ENCODE results near the gene SSBP3. TPM values are rescaled to one million over a fixed set of nuclear protein-coding genes. Genes with fewer than 3 reads are reported as not detected.
A peak's percentile ranks its signal among the peaks of the same experiment; 100 is the strongest.

Gene SSBP3
- total RNA-seq, 3 donors from 2014 or later: 21.3 to 28.0 (median 25.6) TPM

DNA sequence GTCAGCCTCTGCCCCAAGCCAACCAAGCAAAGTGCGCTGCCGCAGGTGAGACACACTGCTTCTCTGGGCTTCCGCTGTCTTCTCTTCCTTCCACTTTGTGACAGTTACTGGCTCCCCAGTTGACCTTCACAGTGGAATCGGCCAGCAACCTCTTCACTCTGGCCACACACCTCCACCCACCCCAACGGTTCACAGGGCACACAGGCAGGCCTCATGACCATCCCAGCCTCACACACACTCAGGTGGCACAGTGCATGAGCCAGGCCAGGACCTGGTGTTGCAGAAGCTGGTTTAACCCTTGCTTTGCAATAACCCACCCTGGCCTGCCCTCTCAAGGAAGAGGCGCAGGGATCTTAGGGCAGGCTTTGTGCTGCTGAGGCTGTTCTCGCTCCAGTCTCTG is 69.2 kb downstream of the SSBP3 start:
- DNase-seq (ENCODE audit: low spot score in 2 of 2): no peak
- intact Hi-C loops (cut with DNase I; ENCODE audit: low total_unique reads): no loop called here

DNA sequence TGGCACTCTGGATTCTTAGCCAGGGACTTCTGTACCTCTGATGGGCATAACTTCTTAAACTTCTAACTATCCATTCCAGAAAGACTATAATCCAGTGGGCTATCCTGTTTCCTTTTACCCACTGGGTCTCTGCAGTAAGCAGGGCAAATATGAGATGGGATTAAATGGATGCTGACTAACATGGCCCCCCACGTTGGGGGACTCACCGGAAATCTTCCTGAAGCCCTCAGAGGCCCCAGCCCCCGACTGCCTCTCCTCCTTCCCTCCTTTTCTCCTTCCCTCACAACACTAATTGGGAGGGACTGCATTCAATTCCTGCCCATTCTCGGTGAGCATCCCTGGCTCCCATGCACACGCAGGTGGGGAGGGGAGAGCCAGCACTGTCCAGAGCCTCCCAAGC is 70.1 kb downstream of the SSBP3 start:
- peak overlapping the region; percentile 73 to 79 for H3K27ac ChIP-seq
- no peak for DNase-seq (ENCODE audit: low spot score in 2 of 2)
- intact Hi-C loops (cut with DNase I; ENCODE audit: low total_unique reads): no loop called here
- no peaks in the 10 kb centered on the region for H3K27me3 ChIP-seq
- H3K4me1 ChIP-seq: peaks cover 0 to 13% of the 10 kb centered on the region in 2 donors
- H3K36me3 ChIP-seq: no peaks in the 10 kb centered on the region
- TF ChIP-seq POLR2A (IDR thresholded peaks at IDR 0.05): no peak
- TF ChIP-seq POLR2AphosphoS5 (IDR thresholded peaks at IDR 0.05): no peak
- TF ChIP-seq, protein P1, sequence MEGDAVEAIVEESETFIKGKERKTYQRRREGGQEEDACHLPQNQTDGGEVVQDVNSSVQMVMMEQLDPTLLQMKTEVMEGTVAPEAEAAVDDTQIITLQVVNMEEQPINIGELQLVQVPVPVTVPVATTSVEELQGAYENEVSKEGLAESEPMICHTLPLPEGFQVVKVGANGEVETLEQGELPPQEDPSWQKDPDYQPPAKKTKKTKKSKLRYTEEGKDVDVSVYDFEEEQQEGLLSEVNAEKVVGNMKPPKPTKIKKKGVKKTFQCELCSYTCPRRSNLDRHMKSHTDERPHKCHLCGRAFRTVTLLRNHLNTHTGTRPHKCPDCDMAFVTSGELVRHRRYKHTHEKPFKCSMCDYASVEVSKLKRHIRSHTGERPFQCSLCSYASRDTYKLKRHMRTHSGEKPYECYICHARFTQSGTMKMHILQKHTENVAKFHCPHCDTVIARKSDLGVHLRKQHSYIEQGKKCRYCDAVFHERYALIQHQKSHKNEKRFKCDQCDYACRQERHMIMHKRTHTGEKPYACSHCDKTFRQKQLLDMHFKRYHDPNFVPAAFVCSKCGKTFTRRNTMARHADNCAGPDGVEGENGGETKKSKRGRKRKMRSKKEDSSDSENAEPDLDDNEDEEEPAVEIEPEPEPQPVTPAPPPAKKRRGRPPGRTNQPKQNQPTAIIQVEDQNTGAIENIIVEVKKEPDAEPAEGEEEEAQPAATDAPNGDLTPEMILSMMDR (IDR thresholded peaks at IDR 0.05): no peak
- no peak overlapping the region for H3K4me3 ChIP-seq
- no peaks in the 10 kb centered on the region for H3K9me3 ChIP-seq

More for the DNA sequence above, 69.2 kb downstream of the SSBP3 start:
- H3K9me3 ChIP-seq: no peaks in the 10 kb centered on the region
- no peaks in the 10 kb centered on the region for H3K36me3 ChIP-seq
- H3K27ac ChIP-seq: no peak overlapping the region
- H3K27me3 ChIP-seq: no peaks in the 10 kb centered on the region
- H3K4me1 ChIP-seq: peaks cover 0 to 4% of the 10 kb centered on the region in 2 donors
- no peak overlapping the region for H3K4me3 ChIP-seq
- no peak for TF ChIP-seq POLR2A (IDR thresholded peaks at IDR 0.05)
- TF ChIP-seq, protein P1 (IDR thresholded peaks at IDR 0.05): no peak

DNA sequence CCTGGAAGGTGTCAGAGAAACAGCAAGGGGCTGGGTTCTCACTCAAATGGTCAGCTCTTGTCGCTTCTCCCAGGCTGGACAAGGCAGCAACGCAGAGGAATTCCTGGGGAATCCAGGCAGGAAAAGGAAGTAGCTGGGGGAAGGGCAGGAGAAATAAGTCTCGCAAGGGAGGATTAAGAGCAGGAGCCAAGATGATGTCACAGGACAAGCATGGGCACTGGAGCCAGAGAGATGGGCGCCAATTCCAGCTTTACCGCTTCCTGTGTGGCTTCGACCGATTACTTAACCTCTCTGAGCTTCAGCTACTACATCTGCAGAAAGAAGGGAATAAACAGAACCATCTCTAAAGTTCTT is 70.5 kb downstream of the SSBP3 start:
- Histone ChIP-seq H3K27me3 (no peaks in the 10 kb centered on the region), H3K4me3 (peak overlapping the region in 2 of 3 donors; percentile 23 to 27), H3K9me3 (no peaks in the 10 kb centered on the region), H3K27ac (peak overlapping the region; percentile 73 to 79), H3K36me3 (no peaks in the 10 kb centered on the region), H3K4me1 (peaks cover 0 to 17% of the 10 kb centered on the region in 2 donors)
- TF ChIP-seq, protein P1 (IDR thresholded peaks at IDR 0.05): no peak
- TF ChIP-seq POLR2A (IDR thresholded peaks at IDR 0.05): no peak
- TF ChIP-seq POLR2AphosphoS5 (IDR thresholded peaks at IDR 0.05): peak; percentile 36 to 69 (median 67)
- intact Hi-C loops (cut with DNase I; ENCODE audit: low total_unique reads): no loop called here
- DNase-seq (ENCODE audit: low spot score in 2 of 2): no peak

DNA sequence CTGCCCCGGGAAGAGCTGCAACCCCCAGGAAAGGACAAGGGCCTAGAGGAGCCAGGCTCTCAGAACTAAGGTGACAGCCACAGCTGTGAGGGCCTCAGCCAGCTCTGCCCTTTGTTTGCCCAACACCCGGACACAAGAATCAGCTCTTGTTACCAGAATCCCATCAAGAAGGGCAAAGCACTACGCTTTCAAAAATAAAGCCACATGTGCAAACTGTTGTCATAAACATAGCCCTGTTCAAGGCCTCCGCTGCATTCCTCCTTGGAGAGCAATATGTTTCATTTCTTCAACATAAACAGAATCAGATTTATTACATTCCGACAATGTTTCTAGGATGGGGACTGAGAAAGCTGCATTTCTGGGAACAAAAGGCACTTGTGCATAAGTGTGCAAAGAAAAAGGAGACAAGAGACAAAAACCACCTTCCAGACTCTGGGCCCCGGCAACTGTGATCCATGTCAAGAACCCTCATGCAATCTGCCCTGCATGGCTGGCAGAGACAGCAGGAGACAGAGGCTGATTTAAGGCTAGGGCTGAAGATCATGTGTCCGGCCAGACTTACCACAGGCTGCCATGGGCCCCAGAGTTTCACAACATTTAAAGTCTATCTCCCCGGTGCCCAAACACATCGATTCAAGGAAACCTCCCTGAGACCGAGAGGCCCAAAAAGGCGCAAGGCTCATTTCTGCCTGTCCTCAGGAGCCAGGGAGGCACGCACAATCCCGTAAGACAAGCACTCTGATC is 71.0 kb downstream of the SSBP3 start:
- peak overlapping the region in 2 of 3 donors; percentile 23 to 27 for H3K4me3 ChIP-seq
- DNase-seq (ENCODE audit: low spot score in 2 of 2): no peak
- no peaks in the 10 kb centered on the region for H3K36me3 ChIP-seq
- no peaks in the 10 kb centered on the region for H3K9me3 ChIP-seq
- intact Hi-C loops (cut with DNase I; ENCODE audit: low total_unique reads): no loop called here
- peak overlapping the region; percentile 73 to 79 for H3K27ac ChIP-seq
- H3K4me1 ChIP-seq: peaks cover 0 to 22% of the 10 kb centered on the region in 2 donors
- H3K27me3 ChIP-seq: no peaks in the 10 kb centered on the region
- TF ChIP-seq POLR2A (IDR thresholded peaks at IDR 0.05) (no peak), POLR2AphosphoS5 (IDR thresholded peaks at IDR 0.05) (no peak)
- TF ChIP-seq, protein P1 (IDR thresholded peaks at IDR 0.05): no peak

DNA sequence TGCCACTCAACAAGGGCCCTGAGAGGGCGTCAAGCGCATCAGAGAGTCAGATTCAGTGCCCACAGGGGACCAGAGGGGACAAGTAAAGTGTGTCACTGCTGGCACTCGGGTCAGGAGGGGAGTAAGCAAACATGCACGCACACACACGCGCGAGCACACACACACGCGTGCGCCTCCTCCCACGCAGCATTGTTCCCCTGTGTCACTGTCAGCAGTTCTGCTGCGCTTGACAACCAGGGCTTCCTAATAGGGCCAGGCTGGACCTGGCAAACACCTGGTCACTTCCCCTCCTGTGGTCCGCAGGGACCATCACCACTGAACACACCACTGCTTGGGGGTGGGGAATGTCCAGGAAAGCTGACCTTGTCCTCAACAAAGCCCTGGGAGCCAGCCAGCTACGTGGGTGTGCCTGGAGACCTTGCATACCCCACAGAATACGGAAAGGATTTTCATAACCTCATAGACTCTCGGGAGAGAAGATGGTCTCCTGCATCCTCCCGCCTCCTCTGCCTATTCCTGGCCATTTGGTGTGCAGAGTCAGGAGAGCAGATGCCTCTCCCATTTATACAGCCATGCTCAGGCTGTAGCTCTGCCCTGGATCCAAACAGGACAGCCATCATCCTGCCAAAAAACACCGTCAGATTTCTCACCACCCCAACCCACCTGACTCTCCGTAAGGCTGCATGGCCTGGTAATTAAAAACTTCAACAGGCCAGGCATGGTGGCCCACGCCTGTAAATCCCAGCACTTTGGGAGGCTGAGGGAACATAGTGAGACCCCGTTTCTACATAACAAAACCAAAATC is 73.2 kb downstream of the SSBP3 start:
- H3K4me1 ChIP-seq: peaks cover 0 to 22% of the 10 kb centered on the region in 2 donors
- DNase-seq (ENCODE audit: low spot score in 2 of 2): peak in 1 of 2 donors; percentile 41
- H3K9me3 ChIP-seq: no peaks in the 10 kb centered on the region
- H3K27ac ChIP-seq: peak overlapping the region; percentile 27 to 70
- no peaks in the 10 kb centered on the region for H3K36me3 ChIP-seq
- H3K4me3 ChIP-seq: no peak overlapping the region
- TF ChIP-seq POLR2AphosphoS5 (IDR thresholded peaks at IDR 0.05) (peak in 1 of 3 donors; percentile 24), POLR2A (IDR thresholded peaks at IDR 0.05) (no peak)
- intact Hi-C loops (cut with DNase I; ENCODE audit: low total_unique reads): no loop called here
- H3K27me3 ChIP-seq: no peaks in the 10 kb centered on the region

Measured in breast epithelium (tissue), 4 donors.